DMS53 treated with DMSO at 0.1 percent for 48 hours (cell line): ENCODE results near the gene CYSTM1.
A peak's percentile ranks its signal among the peaks of the same experiment; 100 is the strongest.

Experiments used
- DNase-seq: peaks from one replicate; lab custom pipeline; 2025; ENCODE audit not compliant: unreplicated experiment; lab: John Stamatoyannopoulos, UW

CYSTM1 gene

GRCh38 chr5:140252470-140253126, 77.6 kb downstream of the CYSTM1 start:
- DNase-seq, result no peak

GRCh38 chr5:140253985-140254384, 79.0 kb downstream of the CYSTM1 start:
- no peak for DNase-seq

GRCh38 chr5:140255460-140256157, 80.6 kb downstream of the CYSTM1 start:
- no peak for DNase-seq

GRCh38 chr5:140256726-140257125, 81.7 kb downstream of the CYSTM1 start:
- DNase-seq, result no peak

- no peak for DNase-seq
Observed at GRCh38 chr5:140258016-140258415, 83.0 kb downstream of the CYSTM1 start.

GRCh38 chr5:140258873-140259272, 83.9 kb downstream of the CYSTM1 start:
- DNase-seq, result no peak

GRCh38 chr5:140259500-140259899, 84.5 kb downstream of the CYSTM1 start:
- no peak for DNase-seq

- DNase-seq, result no peak
Observed at GRCh38 chr5:140260089-140260656, 85.2 kb downstream of the CYSTM1 start.

GRCh38 chr5:140261403-140262171, 86.6 kb downstream of the CYSTM1 start:
- peak; percentile 85 for DNase-seq

GRCh38 chr5:140262221-140262620, 87.2 kb downstream of the CYSTM1 start:
- no peak for DNase-seq

GRCh38 chr5:140262839-140263238, 87.9 kb downstream of the CYSTM1 start:
- no peak for DNase-seq

- DNase-seq, result no peak
Observed at GRCh38 chr5:140265845-140266244, 90.9 kb downstream of the CYSTM1 start.

- no peak for DNase-seq
Observed at GRCh38 chr5:140266471-140267200, 91.6 kb downstream of the CYSTM1 start.

- no peak for DNase-seq
Observed at GRCh38 chr5:140267201-140267540, 92.2 kb downstream of the CYSTM1 start.

- DNase-seq, result no peak
Observed at GRCh38 chr5:140267559-140268018, 92.6 kb downstream of the CYSTM1 start.

GRCh38 chr5:140270008-140270407, 95.0 kb downstream of the CYSTM1 start:
- no peak for DNase-seq

- no peak for DNase-seq
Observed at GRCh38 chr5:140273401-140273877, 98.5 kb downstream of the CYSTM1 start.

GRCh38 chr5:140275837-140276236, 100.8 kb downstream of the CYSTM1 start:
- DNase-seq, result no peak

GRCh38 chr5:140282266-140282665, 107.3 kb downstream of the CYSTM1 start:
- DNase-seq, result no peak

GRCh38 chr5:140284013-140284412, 109.0 kb downstream of the CYSTM1 start:
- no peak for DNase-seq

GRCh38 chr5:140286424-140286823, 111.4 kb downstream of the CYSTM1 start:
- DNase-seq, result no peak
